Measurements from ENCODE around the gene TNFSF13. TPM values are rescaled to one million over a fixed set of nuclear protein-coding genes. Genes with fewer than 3 reads are reported as not detected.

TNFSF13 gene
- total RNA-seq, 4 donors from 2014 or later = 14.5 to 47.1 (median 27.2) TPM

- no peak for ATAC-seq
- Histone ChIP-seq H3K27ac (peak overlapping the region; percentile 82 to 96 (median 93)), H3K4me1 (peaks cover 2 to 70% (median 48%) of the 10 kb centered on the region in 3 donors)
Observed at GRCh38 chr17:7562208-7562605, 3.7 kb downstream of the TNFSF13 start.

DNA sequence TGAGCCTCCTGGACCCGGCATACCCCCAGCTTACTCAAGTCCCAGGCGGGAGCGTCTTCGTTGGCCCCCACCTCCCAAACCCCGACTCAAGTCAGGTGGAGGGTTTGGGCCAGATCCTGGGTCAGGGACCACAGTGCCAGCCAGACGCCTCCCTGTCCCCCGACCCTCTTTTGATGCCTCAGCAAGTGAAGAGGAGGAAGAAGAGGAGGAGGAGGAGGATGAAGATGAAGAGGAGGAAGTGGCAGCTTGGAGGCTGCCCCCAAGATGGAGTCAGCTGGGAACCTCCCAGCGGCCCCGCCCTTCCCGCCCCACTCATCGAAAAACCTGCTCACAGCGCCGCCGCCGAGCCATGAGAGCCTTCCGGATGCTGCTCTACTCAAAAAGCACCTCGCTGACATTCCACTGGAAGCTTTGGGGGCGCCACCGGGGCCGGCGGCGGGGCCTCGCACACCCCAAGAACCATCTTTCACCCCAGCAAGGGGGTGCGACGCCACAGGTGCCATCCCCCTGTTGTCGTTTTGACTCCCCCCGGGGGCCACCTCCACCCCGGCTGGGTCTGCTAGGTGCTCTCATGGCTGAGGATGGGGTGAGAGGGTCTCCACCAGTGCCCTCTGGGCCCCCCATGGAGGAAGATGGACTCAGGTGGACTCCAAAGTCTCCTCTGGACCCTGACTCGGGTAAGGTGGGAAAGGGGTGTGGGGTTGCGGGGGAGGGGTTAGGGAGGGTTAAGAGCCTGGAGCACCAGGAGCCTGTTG lies 4.7 kb downstream of the TNFSF13 start:
- Histone ChIP-seq H3K4me3 (peak overlapping the region in 1 of 2 donors; percentile 84), H3K27me3 (no peaks in the 10 kb centered on the region), H3K27ac (no peak overlapping the region), H3K9me3 (no peaks in the 10 kb centered on the region), H3K36me3 (peaks cover 0 to 52% of the 10 kb centered on the region in 2 donors), H3K4me1 (peaks cover 2 to 59% (median 38%) of the 10 kb centered on the region in 3 donors)
- no peak for ATAC-seq
- no peak for TF ChIP-seq EP300 (IDR thresholded peaks at IDR 0.05)
- 65 to 100% methylated on average over 1 to 4 of the region's 30 CpGs for WGBS, 2 donors (ENCODE audit: low coverage in 1 of 2)

More at GRCh38 chr17:7562208-7562605, 3.7 kb downstream of the TNFSF13 start:
- Histone ChIP-seq H3K27me3 (no peaks in the 10 kb centered on the region), H3K9me3 (no peaks in the 10 kb centered on the region), H3K36me3 (peaks cover 0 to 45% of the 10 kb centered on the region in 2 donors), H3K4me3 (peak overlapping the region; percentile 65 to 84)
- 0 to 20% methylated on average over 1 of the region's 28 CpGs for WGBS, 2 donors (ENCODE audit: low coverage in 1 of 2)
- TF ChIP-seq, protein P1, sequence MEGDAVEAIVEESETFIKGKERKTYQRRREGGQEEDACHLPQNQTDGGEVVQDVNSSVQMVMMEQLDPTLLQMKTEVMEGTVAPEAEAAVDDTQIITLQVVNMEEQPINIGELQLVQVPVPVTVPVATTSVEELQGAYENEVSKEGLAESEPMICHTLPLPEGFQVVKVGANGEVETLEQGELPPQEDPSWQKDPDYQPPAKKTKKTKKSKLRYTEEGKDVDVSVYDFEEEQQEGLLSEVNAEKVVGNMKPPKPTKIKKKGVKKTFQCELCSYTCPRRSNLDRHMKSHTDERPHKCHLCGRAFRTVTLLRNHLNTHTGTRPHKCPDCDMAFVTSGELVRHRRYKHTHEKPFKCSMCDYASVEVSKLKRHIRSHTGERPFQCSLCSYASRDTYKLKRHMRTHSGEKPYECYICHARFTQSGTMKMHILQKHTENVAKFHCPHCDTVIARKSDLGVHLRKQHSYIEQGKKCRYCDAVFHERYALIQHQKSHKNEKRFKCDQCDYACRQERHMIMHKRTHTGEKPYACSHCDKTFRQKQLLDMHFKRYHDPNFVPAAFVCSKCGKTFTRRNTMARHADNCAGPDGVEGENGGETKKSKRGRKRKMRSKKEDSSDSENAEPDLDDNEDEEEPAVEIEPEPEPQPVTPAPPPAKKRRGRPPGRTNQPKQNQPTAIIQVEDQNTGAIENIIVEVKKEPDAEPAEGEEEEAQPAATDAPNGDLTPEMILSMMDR (IDR thresholded peaks at IDR 0.05) = no peak

GRCh38 chr17:7569571-7569970 lies 11.0 kb downstream of the TNFSF13 start:
- H3K27ac ChIP-seq = no peak overlapping the region
- H3K4me3 ChIP-seq = no peak overlapping the region
- H3K36me3 ChIP-seq = peaks cover 0 to 75% of the 10 kb centered on the region in 2 donors
- H3K4me1 ChIP-seq = peaks cover 0 to 16% (median 7%) of the 10 kb centered on the region in 3 donors
- TF ChIP-seq POLR2A (IDR thresholded peaks at IDR 0.05) (no peak), EP300 (IDR thresholded peaks at IDR 0.05) (no peak), POLR2AphosphoS5 (IDR thresholded peaks at IDR 0.05) (no peak)
- TF ChIP-seq, protein P1 (IDR thresholded peaks at IDR 0.05) = no peak
- H3K9me3 ChIP-seq = no peaks in the 10 kb centered on the region
- ATAC-seq = no peak
- WGBS, 2 donors (ENCODE audit: low coverage in 1 of 2) = 68 to 73% methylated on average over 5 of the region's 5 CpGs
- no peaks in the 10 kb centered on the region for H3K27me3 ChIP-seq

- Histone ChIP-seq H3K4me3 (no peak overlapping the region), H3K27ac (no peak overlapping the region), H3K27me3 (no peaks in the 10 kb centered on the region), H3K36me3 (peaks cover 0 to 75% of the 10 kb centered on the region in 2 donors), H3K9me3 (no peaks in the 10 kb centered on the region), H3K4me1 (peaks cover 0 to 21% (median 15%) of the 10 kb centered on the region in 3 donors)
- ATAC-seq = no peak
- WGBS, 2 donors (ENCODE audit: low coverage in 1 of 2) = 83 to 93% methylated on average over 1 to 3 of the region's 10 CpGs
- no peak for TF ChIP-seq POLR2A (IDR thresholded peaks at IDR 0.05)
- TF ChIP-seq, protein P1 (IDR thresholded peaks at IDR 0.05) = no peak
- no peak for TF ChIP-seq EP300 (IDR thresholded peaks at IDR 0.05)
Observed at GRCh38 chr17:7570351-7570750, 11.8 kb downstream of the TNFSF13 start.

GRCh38 chr17:7572338-7572587 lies 13.7 kb downstream of the TNFSF13 start:
- TF ChIP-seq, protein P1 (IDR thresholded peaks at IDR 0.05) = no peak
- no peak for TF ChIP-seq POLR2AphosphoS5 (IDR thresholded peaks at IDR 0.05)
- TF ChIP-seq EP300 (IDR thresholded peaks at IDR 0.05) = no peak
- TF ChIP-seq POLR2A (IDR thresholded peaks at IDR 0.05) = no peak
- peaks cover 0 to 40% (median 20%) of the 10 kb centered on the region in 3 donors for H3K4me1 ChIP-seq
- H3K36me3 ChIP-seq = peaks cover 0 to 75% of the 10 kb centered on the region in 2 donors
- WGBS, 2 donors (ENCODE audit: low coverage in 1 of 2) = 0% methylated on average over 1 to 2 of the region's 11 CpGs
- H3K27ac ChIP-seq = peak overlapping the region; percentile 79 to 100 (median 94)
- no peak for ATAC-seq
- no peaks in the 10 kb centered on the region for H3K9me3 ChIP-seq
- H3K27me3 ChIP-seq = no peaks in the 10 kb centered on the region
- H3K4me3 ChIP-seq = peak overlapping the region; percentile 14 to 95
